Activated effector memory CD4-positive, alpha-beta T cell treated with anti-CD3 and anti-CD28 coated beads, Interleukin-2, amount 50 U/mL, for 16 hours (primary cell): ENCODE measurements around the gene ARID3A.

ENCODE experiments used
- DNase-seq: peaks from one replicate; pipeline ENCODE4 v3.0.0-alpha.2; 2020

ARID3A gene

GRCh38 chr19:990119-990571 is 64.3 kb downstream of the ARID3A start:
- no peak for DNase-seq

GRCh38 chr19:990746-991145 is 64.9 kb downstream of the ARID3A start:
- no peak for DNase-seq

DNA sequence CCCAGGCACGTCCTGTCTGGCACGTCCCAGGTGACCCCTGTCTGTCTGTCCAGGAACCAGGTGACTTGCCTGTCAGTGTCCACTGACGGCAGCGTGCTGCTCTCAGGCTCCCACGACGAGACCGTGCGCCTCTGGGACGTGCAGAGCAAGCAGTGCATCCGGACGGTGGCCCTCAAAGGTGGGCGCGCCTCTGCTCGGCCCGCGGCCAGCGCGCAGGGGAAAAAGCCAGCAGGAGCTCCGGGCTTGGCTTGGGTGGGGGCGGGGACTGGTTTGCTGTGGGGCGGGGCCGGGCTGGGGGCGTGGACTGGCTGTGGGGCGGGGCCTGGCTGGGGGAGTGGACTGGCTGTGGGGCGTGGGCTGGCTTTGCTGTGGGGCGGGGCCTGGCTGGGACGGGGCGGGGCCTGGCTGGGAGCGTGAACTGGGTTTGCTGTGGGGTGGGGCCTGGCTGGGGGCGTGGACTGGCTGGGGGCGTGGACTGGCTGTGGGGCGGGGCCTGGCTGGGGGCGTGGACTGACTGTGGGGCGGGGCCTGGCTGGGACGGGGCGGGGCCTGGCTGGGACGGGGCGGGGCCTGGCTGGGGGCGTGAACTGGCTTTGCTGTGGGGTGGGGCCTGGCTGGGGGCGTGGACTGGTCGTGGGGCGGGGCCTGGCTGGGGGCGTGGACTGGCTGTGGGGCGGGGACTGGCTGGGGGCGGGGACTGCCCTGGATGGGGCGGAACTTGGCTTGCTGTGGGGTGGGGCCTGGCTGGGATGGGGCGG is 65.5 kb downstream of the ARID3A start:
- DNase-seq: peak; percentile 81

GRCh38 chr19:991932-992669 is 66.3 kb downstream of the ARID3A start:
- DNase-seq: no peak

- DNase-seq: no peak
Measured at GRCh38 chr19:992670-993055, 66.8 kb downstream of the ARID3A start.

- no peak for DNase-seq
Measured at GRCh38 chr19:993361-993830, 67.6 kb downstream of the ARID3A start.

GRCh38 chr19:993831-994393 is 68.1 kb downstream of the ARID3A start:
- DNase-seq: no peak

DNA sequence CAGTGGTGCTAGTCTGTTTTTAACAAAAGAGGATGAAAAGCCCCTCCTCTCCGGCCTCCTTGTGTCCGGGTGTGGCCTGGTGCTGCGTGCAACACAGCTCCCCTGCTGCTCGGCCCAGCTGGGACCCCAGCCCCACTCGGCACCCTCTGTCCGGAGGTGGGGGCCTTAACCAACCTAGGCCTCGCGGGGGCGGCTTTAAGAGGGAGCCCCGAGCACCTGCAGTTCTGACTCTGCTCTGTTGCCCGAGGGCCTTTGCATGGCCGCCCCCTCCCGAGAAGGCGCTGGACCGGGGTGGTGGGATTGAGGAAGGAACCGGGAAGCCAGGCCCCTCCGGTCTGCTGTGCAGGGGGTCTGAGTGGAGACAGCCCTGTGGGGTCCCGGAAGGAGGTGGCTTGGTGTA is 68.7 kb downstream of the ARID3A start:
- no peak for DNase-seq

DNA sequence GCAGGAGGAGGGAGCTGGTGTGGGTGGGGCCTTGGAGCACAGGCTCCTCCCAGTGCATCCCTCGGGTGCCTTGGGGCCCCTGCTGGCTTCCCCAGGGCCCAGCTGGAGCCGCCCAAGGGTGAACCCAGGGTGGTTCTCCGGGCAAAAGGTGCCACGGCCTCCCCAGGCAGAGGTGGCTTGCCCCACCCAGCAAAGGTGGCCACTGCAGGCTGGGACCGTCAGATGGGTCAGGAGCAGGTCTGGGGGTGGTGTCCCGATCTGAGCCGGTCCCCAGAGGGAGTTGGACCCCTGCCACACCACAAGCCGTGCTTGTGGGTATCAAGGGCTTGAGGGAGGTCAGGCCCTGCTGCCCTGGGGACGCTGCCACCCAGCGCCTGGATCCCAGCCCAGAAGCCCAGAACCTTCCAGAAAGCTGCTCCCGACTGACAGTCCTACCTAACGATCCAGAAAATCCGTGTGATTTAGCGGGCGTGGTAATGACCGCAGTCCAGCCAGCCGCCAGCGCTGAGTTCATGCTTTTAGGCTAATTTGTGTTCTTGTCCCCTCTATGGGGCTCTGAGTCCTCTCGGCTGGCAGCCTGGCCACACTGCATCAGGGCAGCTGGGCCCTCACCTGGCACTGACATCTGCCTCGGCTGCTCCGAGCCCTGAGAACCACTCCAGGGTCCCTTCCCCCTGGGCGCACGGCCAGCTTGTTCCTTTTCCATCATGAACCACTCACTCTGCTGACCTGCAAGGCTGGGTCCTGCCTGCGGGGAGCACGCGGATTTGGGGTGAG is 69.4 kb downstream of the ARID3A start:
- DNase-seq: no peak

- peak; percentile 84 for DNase-seq
Measured at GRCh38 chr19:996051-996838, 70.4 kb downstream of the ARID3A start.

- DNase-seq: no peak
Measured at GRCh38 chr19:998064-998463, 72.2 kb downstream of the ARID3A start.

DNA sequence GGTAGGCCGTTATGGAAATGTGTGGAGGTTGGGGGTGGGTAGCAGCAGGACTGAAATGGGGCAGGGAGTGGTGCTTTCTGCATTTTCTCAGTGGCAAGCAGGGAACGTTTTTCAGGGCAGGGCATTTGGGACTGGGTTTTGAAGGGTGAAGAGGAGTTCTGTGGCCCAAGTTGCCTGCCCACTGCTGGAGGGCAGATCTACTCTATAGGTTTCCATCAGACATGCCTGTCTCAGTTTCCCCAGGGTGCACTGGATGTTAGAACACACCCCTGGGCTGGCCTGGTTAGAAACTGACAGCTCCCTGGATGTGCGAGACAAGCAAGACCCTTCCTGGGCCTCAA is 73.5 kb downstream of the ARID3A start:
- no peak for DNase-seq

GRCh38 chr19:1000095-1000494 is 74.3 kb downstream of the ARID3A start, which contains the start of gene GRIN3B:
GRIN3B (plus strand) TSS chr19:1000419; CDS start chr19:1000438, 19 bp downstream.
- peak; percentile 86 for DNase-seq

DNA sequence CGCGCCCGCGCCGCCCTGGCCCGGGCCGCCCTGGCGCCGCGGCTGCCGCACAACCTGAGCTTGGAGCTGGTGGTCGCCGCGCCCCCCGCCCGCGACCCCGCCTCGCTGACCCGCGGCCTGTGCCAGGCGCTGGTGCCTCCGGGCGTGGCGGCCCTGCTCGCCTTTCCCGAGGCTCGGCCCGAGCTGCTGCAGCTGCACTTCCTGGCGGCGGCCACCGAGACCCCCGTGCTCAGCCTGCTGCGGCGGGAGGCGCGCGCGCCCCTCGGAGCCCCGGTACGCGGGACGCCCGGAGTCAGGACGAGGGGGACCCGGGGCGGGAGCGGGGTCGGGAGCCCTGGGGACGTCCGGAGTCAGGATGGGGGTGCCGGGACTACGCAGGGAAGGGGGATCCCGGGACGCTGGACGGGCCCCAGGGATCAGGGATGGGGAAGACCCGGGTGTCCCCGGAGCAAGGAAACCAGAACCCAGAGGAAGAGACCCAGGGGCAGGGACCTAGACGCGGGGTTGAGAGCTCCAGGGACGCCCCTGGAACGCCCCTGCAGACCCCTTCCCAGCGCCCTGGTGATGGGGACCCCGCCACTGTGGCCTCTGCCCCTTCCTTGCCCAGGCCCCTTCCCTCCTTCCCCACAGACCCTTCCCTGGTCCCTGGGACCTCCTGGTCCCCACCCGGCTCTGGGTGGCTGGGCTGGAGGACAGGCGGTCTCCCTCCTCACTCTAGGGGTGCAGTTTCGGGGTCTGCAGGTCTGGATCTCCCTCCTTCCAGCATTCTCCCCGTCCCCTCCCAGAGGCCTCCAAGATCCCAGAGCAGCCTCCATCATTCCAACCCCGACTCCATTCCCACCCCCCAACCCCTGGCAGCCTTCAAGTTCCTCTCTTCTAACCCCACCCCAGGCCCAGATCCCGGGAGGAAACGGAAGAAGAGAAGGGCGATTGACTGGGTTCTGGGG is 75.0 kb downstream of the ARID3A start:
- DNase-seq: no peak

DNA sequence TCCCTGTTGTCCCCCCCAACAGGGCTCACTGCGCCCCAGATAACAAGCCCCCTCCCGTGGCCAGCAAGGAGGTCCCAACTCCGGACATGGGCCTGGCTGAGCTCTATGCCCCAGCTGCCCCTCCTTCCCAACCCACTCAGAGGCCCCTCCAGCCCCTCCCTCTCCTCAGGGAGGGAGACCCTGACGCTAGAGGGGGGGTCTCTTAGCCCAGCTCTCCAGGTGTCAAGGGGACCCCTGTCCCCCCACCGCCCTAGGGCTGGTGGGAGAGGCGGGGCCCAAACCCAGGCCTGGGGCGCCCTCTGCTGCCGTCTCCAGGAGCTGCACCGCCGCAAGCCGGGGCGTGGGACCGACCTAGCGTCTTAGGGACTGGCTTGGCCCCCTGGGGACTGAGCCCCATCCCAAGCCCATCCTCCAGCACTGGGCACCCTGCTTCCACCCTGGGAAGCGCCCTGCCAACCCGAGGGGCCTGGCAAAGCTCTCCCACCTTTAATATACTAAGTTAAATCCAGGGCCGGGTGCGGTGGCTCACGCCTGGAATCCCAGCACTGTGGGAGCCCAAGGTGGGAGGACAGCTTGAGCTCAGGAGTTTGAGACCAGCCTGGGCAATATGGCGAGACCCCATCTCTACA is 75.8 kb downstream of the ARID3A start:
- peak; percentile 90 for DNase-seq

GRCh38 chr19:1002600-1002999 is 76.8 kb downstream of the ARID3A start:
- DNase-seq: no peak

- DNase-seq: no peak
Measured at GRCh38 chr19:1003283-1003682, 77.4 kb downstream of the ARID3A start.

- DNase-seq: no peak
Measured at GRCh38 chr19:1004204-1004802, 78.5 kb downstream of the ARID3A start.

DNA sequence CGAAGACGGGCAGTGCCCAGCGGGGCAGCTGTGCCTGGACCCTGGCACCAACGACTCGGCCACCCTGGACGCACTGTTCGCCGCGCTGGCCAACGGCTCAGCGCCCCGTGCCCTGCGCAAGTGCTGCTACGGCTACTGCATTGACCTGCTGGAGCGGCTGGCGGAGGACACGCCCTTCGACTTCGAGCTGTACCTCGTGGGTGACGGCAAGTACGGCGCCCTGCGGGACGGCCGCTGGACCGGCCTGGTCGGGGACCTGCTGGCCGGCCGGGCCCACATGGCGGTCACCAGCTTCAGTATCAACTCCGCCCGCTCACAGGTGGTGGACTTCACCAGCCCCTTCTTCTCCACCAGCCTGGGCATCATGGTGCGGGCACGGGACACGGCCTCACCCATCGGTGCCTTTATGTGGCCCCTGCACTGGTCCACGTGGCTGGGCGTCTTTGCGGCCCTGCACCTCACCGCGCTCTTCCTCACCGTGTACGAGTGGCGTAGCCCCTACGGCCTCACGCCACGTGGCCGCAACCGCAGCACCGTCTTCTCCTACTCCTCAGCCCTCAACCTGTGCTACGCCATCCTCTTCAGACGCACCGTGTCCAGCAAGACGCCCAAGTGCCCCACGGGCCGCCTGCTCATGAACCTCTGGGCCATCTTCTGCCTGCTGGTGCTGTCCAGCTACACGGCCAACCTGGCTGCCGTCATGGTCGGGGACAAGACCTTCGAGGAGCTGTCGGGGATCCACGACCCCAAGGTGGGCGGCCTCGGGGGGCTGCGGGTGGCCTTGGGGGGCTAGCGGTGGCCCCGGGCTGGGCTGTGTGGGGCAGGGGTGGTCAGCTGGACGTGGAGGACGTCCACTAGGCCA is 79.2 kb downstream of the ARID3A start:
- DNase-seq: no peak
